Uterus (tissue), 4 donors: ENCODE results near the gene AGBL1. TPM values are rescaled to one million over a fixed set of nuclear protein-coding genes. Genes with fewer than 3 reads are reported as not detected.
"Not testable (repeated sequence)": the region's sequence is repeated elsewhere in the genome, so short reads cannot be mapped to it uniquely, and the experiment has no call there.

Experiments used
- DNase-seq, 2 donors: peaks; one replicate each; pipeline ENCODE4 v3.0.0-alpha.2; 2019 to 2020
- H3K27ac ChIP-seq, 2 donors: fragments of 200-600 bp; sonication (generic); 1 replicate in 1 of 2; 2 replicates in 1 of 2; pipeline ENCODE4 v1.5.1; 2016 to 2018
- H3K27me3 ChIP-seq, 2 donors: fragments of 200-600 bp; sonication (generic); one replicate each; pipeline ENCODE4 v1.5.1; 2018 to 2019; ENCODE audit warnings: control low read depth in 1 of 2
- H3K36me3 ChIP-seq, 2 donors: fragments of 200-600 bp; sonication (generic); one replicate each; pipeline ENCODE4 v1.5.1; 2019; ENCODE audit warnings: control low read depth in 1 of 2
- H3K4me1 ChIP-seq, 2 donors: fragments of 200-600 bp; sonication (generic); one replicate each; pipeline ENCODE4 v1.5.1; 2018 to 2019; ENCODE audit warnings: control low read depth in 1 of 2
- H3K4me3 ChIP-seq, 2 donors: fragments of 200-600 bp; sonication (generic); 1 replicate in 1 of 2; 2 replicates in 1 of 2; pipeline ENCODE4 v1.5.1; 2018 to 2019; ENCODE audit warnings: mild to moderate bottlenecking in 1 of 2
- H3K9me3 ChIP-seq, 2 donors: fragments of 200-600 bp; sonication (generic); one replicate each; pipeline ENCODE4 v1.5.1; 2019; ENCODE audit warnings: control low read depth in 1 of 2
- POLR2A ChIP-seq, 2 donors: fragments of 450-650 bp; IDR thresholded peaks; one replicate each; pipeline ENCODE4 v1.6.1; 2016; ENCODE audit warnings: antibody characterized with exemption in 2 of 2, mild to moderate bottlenecking in 1 of 2, moderate library complexity in 1 of 2
- intact Hi-C: fragments of 100-400 bp; cut with DNase I; formaldehyde crosslinking; loops from one replicate; pipeline ENCODE4 v1.15.1; 2023; ENCODE audit warnings: low total_unique reads
- total RNA-seq, 4 donors: library from RNA; depleted of rRNA in 3 of 4; stranded (reverse); fragments of >200 nt in 3 of 4; gene quantifications; one replicate each; pipeline versions ENCODE4 v1.1.0 to v1.2.4, GENCODE V29; 2014 to 2023
- TF ChIP-seq, protein P1 (sequence below), 4 experiments: fragments of 200-600 bp in 2 of 4; fragments of 450-650 bp in 2 of 4; sonication (generic) in 2 of 4; IDR thresholded peaks; one replicate each; pipeline ENCODE4 v1.5.1; 2016 to 2019; ENCODE audit warnings: antibody characterized with exemption in 4 of 4, mild to moderate bottlenecking in 2 of 4, moderate library complexity in 1 of 4
- donor health status: DM: yes; HTN: yes; CAD: no.

Gene AGBL1
- total RNA-seq, 4 donors from 2014 or later, result 0.07 TPM; not detected in 3

GRCh38 chr15:86106306-86106705 is 26.6 kb downstream of the AGBL1 start:
- intact Hi-C loops, result no loop called here
- H3K27me3 ChIP-seq, result no peaks in the 10 kb centered on the region
- no peaks in the 10 kb centered on the region for H3K4me1 ChIP-seq
- H3K9me3 ChIP-seq, result peaks cover 0 to 5% of the 10 kb centered on the region in 2 donors
- H3K36me3 ChIP-seq, result no peaks in the 10 kb centered on the region
- H3K4me3 ChIP-seq, result no peak overlapping the region
- no peak for TF ChIP-seq POLR2A (IDR thresholded peaks at IDR 0.05)
- TF ChIP-seq, protein P1, sequence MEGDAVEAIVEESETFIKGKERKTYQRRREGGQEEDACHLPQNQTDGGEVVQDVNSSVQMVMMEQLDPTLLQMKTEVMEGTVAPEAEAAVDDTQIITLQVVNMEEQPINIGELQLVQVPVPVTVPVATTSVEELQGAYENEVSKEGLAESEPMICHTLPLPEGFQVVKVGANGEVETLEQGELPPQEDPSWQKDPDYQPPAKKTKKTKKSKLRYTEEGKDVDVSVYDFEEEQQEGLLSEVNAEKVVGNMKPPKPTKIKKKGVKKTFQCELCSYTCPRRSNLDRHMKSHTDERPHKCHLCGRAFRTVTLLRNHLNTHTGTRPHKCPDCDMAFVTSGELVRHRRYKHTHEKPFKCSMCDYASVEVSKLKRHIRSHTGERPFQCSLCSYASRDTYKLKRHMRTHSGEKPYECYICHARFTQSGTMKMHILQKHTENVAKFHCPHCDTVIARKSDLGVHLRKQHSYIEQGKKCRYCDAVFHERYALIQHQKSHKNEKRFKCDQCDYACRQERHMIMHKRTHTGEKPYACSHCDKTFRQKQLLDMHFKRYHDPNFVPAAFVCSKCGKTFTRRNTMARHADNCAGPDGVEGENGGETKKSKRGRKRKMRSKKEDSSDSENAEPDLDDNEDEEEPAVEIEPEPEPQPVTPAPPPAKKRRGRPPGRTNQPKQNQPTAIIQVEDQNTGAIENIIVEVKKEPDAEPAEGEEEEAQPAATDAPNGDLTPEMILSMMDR (IDR thresholded peaks at IDR 0.05), result no peak
- no peak overlapping the region for H3K27ac ChIP-seq
- DNase-seq, result no peak

DNA sequence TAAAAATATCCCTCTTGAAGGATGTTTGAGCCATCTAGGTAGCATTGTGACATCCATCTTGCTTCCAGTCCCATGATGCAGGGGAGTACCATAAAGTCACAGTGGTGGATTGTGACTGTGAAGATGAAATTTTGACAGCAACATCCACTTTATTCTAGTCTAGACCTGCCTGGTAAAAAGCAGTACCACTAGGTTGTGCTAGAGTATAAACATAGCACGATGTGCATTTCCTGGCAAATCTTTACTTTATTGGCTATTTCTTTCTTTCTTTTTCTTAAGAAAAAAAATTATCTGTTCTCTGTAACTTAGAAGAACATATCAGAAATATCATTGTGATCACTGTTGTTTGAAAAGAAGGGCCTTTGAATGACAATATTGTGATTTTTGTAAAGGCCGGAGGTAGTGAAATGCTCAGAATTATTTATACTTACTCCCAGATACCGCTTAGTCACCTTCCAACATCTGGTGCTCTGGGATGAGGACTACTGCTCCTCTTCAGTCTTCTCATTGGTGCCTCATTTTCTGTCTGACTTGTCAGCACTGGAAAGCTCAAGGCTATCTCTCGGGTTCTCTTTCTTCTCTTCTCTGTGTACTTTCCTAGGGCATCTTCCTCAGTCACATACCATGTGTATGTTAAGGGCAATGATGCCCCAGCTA is 35.6 kb downstream of the AGBL1 start:
- Histone ChIP-seq H3K27ac (no peak overlapping the region), H3K36me3 (no peaks in the 10 kb centered on the region), H3K4me1 (no peaks in the 10 kb centered on the region), H3K4me3 (no peak overlapping the region), H3K9me3 (no peaks in the 10 kb centered on the region), H3K27me3 (no peaks in the 10 kb centered on the region)
- intact Hi-C loops, result no loop called here
- no peak for DNase-seq
- no peak for TF ChIP-seq POLR2A (IDR thresholded peaks at IDR 0.05)
- TF ChIP-seq, protein P1 (IDR thresholded peaks at IDR 0.05), result peak; percentile 27 to 40 (median 34)

GRCh38 chr15:86121568-86122225 is 42.0 kb downstream of the AGBL1 start:
- no peaks in the 10 kb centered on the region for H3K27me3 ChIP-seq
- H3K4me3 ChIP-seq, result no peak overlapping the region
- no peak overlapping the region for H3K27ac ChIP-seq
- DNase-seq, result no peak
- intact Hi-C loops, result no loop called here
- TF ChIP-seq, protein P1 (IDR thresholded peaks at IDR 0.05), result no peak
- no peak for TF ChIP-seq POLR2A (IDR thresholded peaks at IDR 0.05)
- H3K9me3 ChIP-seq, result no peaks in the 10 kb centered on the region
- H3K4me1 ChIP-seq, result no peaks in the 10 kb centered on the region
- H3K36me3 ChIP-seq, result no peaks in the 10 kb centered on the region

DNA sequence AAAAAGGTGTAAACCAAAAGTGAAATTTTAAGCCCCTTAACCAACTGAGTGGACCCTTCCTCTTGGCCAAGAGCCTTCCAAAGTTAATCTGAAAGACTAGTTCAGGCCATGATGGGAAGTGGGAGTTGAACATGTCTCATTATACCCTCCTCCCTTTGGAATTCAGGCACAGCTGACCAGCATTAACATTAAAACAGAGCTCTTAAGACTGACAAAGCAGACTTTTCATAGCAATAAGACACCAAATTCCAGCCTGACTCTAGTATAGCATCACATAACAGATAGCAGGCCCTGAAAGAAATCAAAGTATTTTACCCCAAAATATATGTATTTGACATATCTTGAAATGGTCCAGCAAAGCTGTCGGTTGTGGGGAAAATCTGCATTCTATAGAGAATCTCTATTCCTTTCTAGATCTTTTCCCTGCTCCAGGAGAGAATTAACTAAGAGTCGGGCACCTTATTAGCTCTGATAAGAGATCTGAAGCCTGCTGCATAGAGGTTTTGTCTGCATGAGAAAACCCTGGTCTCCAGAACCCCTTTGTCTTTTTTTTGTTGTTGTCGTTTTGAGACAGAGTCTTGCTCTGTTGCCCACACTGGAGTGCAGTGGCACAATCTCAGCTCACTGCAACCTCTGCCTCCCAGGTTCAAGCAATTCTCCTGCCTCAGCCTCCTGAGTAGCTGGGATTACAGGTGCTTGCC is 43.2 kb downstream of the AGBL1 start:
- intact Hi-C loops, H3K4me1 ChIP-seq, H3K27ac ChIP-seq, H3K9me3 ChIP-seq, H3K4me3 ChIP-seq, DNase-seq, H3K36me3 ChIP-seq, H3K27me3 ChIP-seq: not testable (repeated sequence)

GRCh38 chr15:86125775-86126174 is 46.1 kb downstream of the AGBL1 start:
- no peak for DNase-seq
- no peaks in the 10 kb centered on the region for H3K27me3 ChIP-seq
- no peaks in the 10 kb centered on the region for H3K9me3 ChIP-seq
- intact Hi-C loops, result no loop called here
- no peak overlapping the region for H3K4me3 ChIP-seq
- no peaks in the 10 kb centered on the region for H3K36me3 ChIP-seq
- TF ChIP-seq, protein P1 (IDR thresholded peaks at IDR 0.05), result no peak
- no peak for TF ChIP-seq POLR2A (IDR thresholded peaks at IDR 0.05)
- no peak overlapping the region for H3K27ac ChIP-seq
- H3K4me1 ChIP-seq, result no peaks in the 10 kb centered on the region
